Mammary epithelial cell (primary cell): Measurements from ENCODE around the gene KCNJ1.

Experiments used
- EZH2 ChIP-seq: IDR thresholded peaks from 2 replicates; pipeline ENCODE4 v1.6.1; 2012; ENCODE audit warnings: low read length, inconsistent platforms, borderline replicate concordance
- TF ChIP-seq, protein P1 (sequence below), 2 donors: IDR thresholded peaks in 1 of 2; conservative IDR thresholded peaks in 1 of 2; 2 replicates each; pipeline ENCODE4 v1.5.1; 2011 to 2012; ENCODE audit warnings: inconsistent platforms in 2 of 2, low read length in 2 of 2, mild to moderate bottlenecking in 2 of 2, control low read depth in 1 of 2, low read depth in 1 of 2; ENCODE audit not compliant: insufficient read depth in 1 of 2; ENCODE audit errors: extremely low read depth in 1 of 2

DNA sequence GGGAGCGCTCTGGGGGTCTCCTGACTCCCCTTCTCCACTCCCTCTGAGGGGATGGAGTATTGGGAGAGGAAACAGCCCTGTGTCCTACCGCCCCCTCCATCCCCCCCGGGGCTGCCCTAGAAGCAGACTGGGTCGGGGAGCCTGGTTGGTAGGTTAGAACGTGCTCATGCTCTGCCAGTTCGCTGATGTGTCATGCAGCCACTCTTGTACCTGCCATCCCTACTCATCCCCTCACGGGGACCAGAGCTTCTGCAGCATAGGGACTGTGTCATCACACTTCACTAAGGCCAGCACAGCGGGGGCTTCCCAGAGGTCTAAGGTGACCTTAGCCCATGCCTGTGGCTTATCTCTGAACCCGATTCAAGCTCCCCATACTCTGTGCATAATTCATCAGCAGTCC lies 4.7 kb downstream of the KCNJ1 start:
- TF ChIP-seq, protein P1, sequence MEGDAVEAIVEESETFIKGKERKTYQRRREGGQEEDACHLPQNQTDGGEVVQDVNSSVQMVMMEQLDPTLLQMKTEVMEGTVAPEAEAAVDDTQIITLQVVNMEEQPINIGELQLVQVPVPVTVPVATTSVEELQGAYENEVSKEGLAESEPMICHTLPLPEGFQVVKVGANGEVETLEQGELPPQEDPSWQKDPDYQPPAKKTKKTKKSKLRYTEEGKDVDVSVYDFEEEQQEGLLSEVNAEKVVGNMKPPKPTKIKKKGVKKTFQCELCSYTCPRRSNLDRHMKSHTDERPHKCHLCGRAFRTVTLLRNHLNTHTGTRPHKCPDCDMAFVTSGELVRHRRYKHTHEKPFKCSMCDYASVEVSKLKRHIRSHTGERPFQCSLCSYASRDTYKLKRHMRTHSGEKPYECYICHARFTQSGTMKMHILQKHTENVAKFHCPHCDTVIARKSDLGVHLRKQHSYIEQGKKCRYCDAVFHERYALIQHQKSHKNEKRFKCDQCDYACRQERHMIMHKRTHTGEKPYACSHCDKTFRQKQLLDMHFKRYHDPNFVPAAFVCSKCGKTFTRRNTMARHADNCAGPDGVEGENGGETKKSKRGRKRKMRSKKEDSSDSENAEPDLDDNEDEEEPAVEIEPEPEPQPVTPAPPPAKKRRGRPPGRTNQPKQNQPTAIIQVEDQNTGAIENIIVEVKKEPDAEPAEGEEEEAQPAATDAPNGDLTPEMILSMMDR (conservative IDR thresholded peaks at IDR 0.05 in 1 of 2, IDR thresholded peaks at IDR 0.05 in 1 of 2; ENCODE audit: extremely low read depth in 1 of 2, insufficient read depth in 1 of 2, low read depth in 1 of 2, low read length in 2 of 2): no peak
- TF ChIP-seq EZH2: no peak
